HepG2 (cell line): ENCODE measurements around the gene DGKD. TPM values are rescaled to one million over a fixed set of nuclear protein-coding genes. Genes with fewer than 3 reads are reported as not detected.

ENCODE experiments used
- ATAC-seq: fragments of 200-7000 bp; cut with Tn5 transposase; 3 replicates; pipeline ENCODE4 v1.9.1; 2020; ENCODE audit warnings: mild to moderate bottlenecking, moderate library complexity
- BruUV-seq: library from RNA; stranded (reverse); fragments of 400-500 nt; replicated peaks from 2 replicates; lab custom pipeline; 2021; lab: Mats Ljungman, UMichigan
- CTCF ChIA-PET: fragments of 300-600 bp; formaldehyde crosslinking; extraction: SDS; loops from one replicate; lab custom pipeline; 2021; ENCODE audit warnings: low total read pairs, inconsistent platforms, low intra/inter-chr PET ratio; lab: Yijun Ruan, JAX
- POLR2A ChIA-PET: fragments of 350-600 bp; sonication (Branson Sonifier 250); formaldehyde crosslinking; loops from one replicate; lab custom pipeline; 2020; ENCODE audit warnings: antibody characterized with exemption, inconsistent platforms; lab: Yijun Ruan, JAX
- DNase-seq: peaks from one replicate; pipeline ENCODE4 v3.0.0-alpha.2; 2015; ENCODE audit warnings: low spot score
- FAIRE-seq: peaks from 3 replicates; lab custom pipeline; 2011; peaks lifted over from hg19 to GRCh38; lab: Jason Lieb, UNC
- H2AFZ ChIP-seq: one replicate; pipeline ENCODE4 v1.6.1; 2011; ENCODE audit warnings: low read length, inconsistent platforms
- H3K27ac ChIP-seq: fragments of 300-600 bp; 3 replicates; pipeline ENCODE4 v1.8.0; 2011; ENCODE audit warnings: mixed run types, mild to moderate bottlenecking, mixed read lengths, low read length, inconsistent platforms; ENCODE audit not compliant: insufficient read depth; ENCODE audit errors: extremely low read length
- H3K27me3 ChIP-seq, 2 experiments: fragments of 200-600 bp in 1 of 2; 2 replicates in 1 of 2; 3 replicates in 1 of 2; pipeline versions ENCODE4 v1.6.0 to v1.8.0; 2011; ENCODE audit warnings: low read length in 2 of 2, mild to moderate bottlenecking in 2 of 2, moderate library complexity in 2 of 2, inconsistent platforms in 1 of 2; ENCODE audit not compliant: insufficient read depth in 2 of 2, control insufficient read depth in 1 of 2
- H3K36me3 ChIP-seq, 2 experiments: fragments of 200-600 bp in 1 of 2; replicated peaks in 1 of 2; 2 replicates in 1 of 2; 3 replicates in 1 of 2; pipeline versions ENCODE4 v1.5.1 to v1.8.0; 2011; ENCODE audit warnings: low read length in 2 of 2, inconsistent platforms in 1 of 2; ENCODE audit not compliant: insufficient read depth in 2 of 2, control insufficient read depth in 1 of 2
- H3K4me1 ChIP-seq: 2 replicates; pipeline ENCODE4 v1.5.1; 2012; ENCODE audit warnings: low read length, inconsistent platforms; ENCODE audit not compliant: insufficient read depth
- H3K4me2 ChIP-seq: 2 replicates; pipeline ENCODE4 v1.6.0; 2011; ENCODE audit warnings: low read depth, low read length, inconsistent platforms
- H3K4me3 ChIP-seq, 3 experiments: fragments of 200-600 bp in 1 of 3; sonication (generic), shearing (Covaris generic) in 1 of 3; replicated peaks in 1 of 3; 2 replicates each; pipeline ENCODE4 v1.5.1; 2011 to 2016; ENCODE audit warnings: low read length in 3 of 3, inconsistent platforms in 2 of 3, low read depth in 2 of 3, mild to moderate bottlenecking in 2 of 3, control low read depth in 1 of 3, mixed read lengths in 1 of 3; ENCODE audit not compliant: insufficient read depth in 1 of 3
- H3K79me2 ChIP-seq: one replicate; pipeline ENCODE4 v1.6.1; 2011; ENCODE audit warnings: low read length, inconsistent platforms; ENCODE audit not compliant: insufficient read depth
- H3K9ac ChIP-seq: 2 replicates; pipeline ENCODE4 v1.6.0; 2011; ENCODE audit warnings: mild to moderate bottlenecking, low read depth, low read length, inconsistent platforms; ENCODE audit not compliant: insufficient read depth
- H3K9me3 ChIP-seq: 2 replicates; pipeline ENCODE4 v1.5.1; 2012; ENCODE audit warnings: mild to moderate bottlenecking, low read length
- H4K20me1 ChIP-seq: 2 replicates; pipeline ENCODE4 v1.6.0; 2011; ENCODE audit warnings: inconsistent platforms, mild to moderate bottlenecking, low read length, moderate library complexity; ENCODE audit not compliant: insufficient read depth
- ARNT ChIP-seq: fragments of 450-650 bp; IDR thresholded peaks from 2 replicates; pipeline ENCODE4 v1.6.1; 2017
- ATRX ChIP-seq: sonication (generic); formaldehyde crosslinking; IDR thresholded peaks from 2 replicates; pipeline ENCODE4 v1.4.0; 2020; ENCODE audit warnings: missing genetic modification reagents, borderline replicate concordance
- MAFG ChIP-seq: sonication (generic); formaldehyde crosslinking; IDR thresholded peaks from 2 replicates; pipeline ENCODE4 v1.5.1; 2020; ENCODE audit warnings: mild to moderate bottlenecking, missing genetic modification reagents
- RXRA ChIP-seq: sonication (generic); formaldehyde crosslinking; IDR thresholded peaks from 2 replicates; pipeline ENCODE4 v1.5.1; 2020; ENCODE audit warnings: missing genetic modification reagents
- STAT5B ChIP-seq: sonication (generic); formaldehyde crosslinking; IDR thresholded peaks from 2 replicates; pipeline ENCODE4 v1.4.0; 2020; ENCODE audit warnings: missing genetic modification reagents
- TBL1XR1 ChIP-seq: fragments of 150-350 bp; IDR thresholded peaks from 2 replicates; pipeline ENCODE4 v1.6.1; 2014; ENCODE audit warnings: borderline replicate concordance, low read length; ENCODE audit not compliant: partially characterized antibody
- ZC3H13 ChIP-seq: sonication (generic); formaldehyde crosslinking; IDR thresholded peaks from 2 replicates; pipeline ENCODE4 v1.8.1; 2023; ENCODE audit warnings: mild to moderate bottlenecking, missing genetic modification reagents, moderate library complexity
- ZNF256 ChIP-seq: sonication (generic); formaldehyde crosslinking; conservative IDR thresholded peaks from 2 replicates; pipeline ENCODE4 v1.4.0; 2020; ENCODE audit warnings: missing genetic modification reagents
- ZNF792 ChIP-seq: IDR thresholded peaks from 2 replicates; pipeline ENCODE4 v1.6.1; 2016
- ZNF891 ChIP-seq: sonication (generic); formaldehyde crosslinking; IDR thresholded peaks from 2 replicates; pipeline ENCODE4 v1.5.0; 2020; ENCODE audit warnings: mild to moderate bottlenecking, missing genetic modification reagents
- WGBS: methylation state at CpG from one replicate; pipeline ENCODE4 v1.1.6; 2017; ENCODE audit warnings: low lambda C conversion rate; 5-methylcytosine and 5-hydroxymethylcytosine counted together
- in situ Hi-C: cut with HindIII; loops from 2 replicates; pipeline ENCODE4 v1.10.0; 2017; ENCODE audit warnings: low pct_unique_long_range_greater_than_20kb; ENCODE audit not compliant: extremely low pct_ligation_motif_present
- intact Hi-C: fragments of 100-400 bp; cut with micrococcal nuclease; formaldehyde crosslinking; loops from one replicate; pipeline ENCODE4 v1.10.0; 2022; ENCODE audit not compliant: unreplicated experiment
- polyA plus RNA-seq, 8 experiments: library from polyadenylated mRNA; depleted of rRNA in 3 of 8; stranded (reverse) in 7 of 8; unstranded in 1 of 8; fragments of >200 nt; fragmentation: Illumina TruSeq in 4 of 8; extraction: Trizol in 4 of 8; gene quantifications; 2 replicates each; pipeline versions ENCODE4 v1.2.1 to v1.2.3, GENCODE V29; 2011 to 2016; ENCODE audit warnings: low read depth in 4 of 8, missing spikeins in 1 of 8, mixed read lengths in 1 of 8; ENCODE audit not compliant: insufficient read depth in 1 of 8
- total RNA-seq, 5 experiments: library from RNA; depleted of rRNA; stranded (reverse); fragments of >200 nt; fragmentation: Illumina TruSeq; extraction: Trizol; gene quantifications; 2 replicates each; pipeline ENCODE4 v1.2.3, GENCODE V29; 2016; ENCODE audit warnings: low read depth in 1 of 5
- TF ChIP-seq, protein P1 (sequence below): sonication (generic); formaldehyde crosslinking; IDR thresholded peaks from 2 replicates; pipeline ENCODE4 v1.8.1; 2023; ENCODE audit warnings: mild to moderate bottlenecking, missing genetic modification reagents
- TF ChIP-seq, protein P2 (sequence below): sonication (generic); formaldehyde crosslinking; IDR thresholded peaks from 2 replicates; pipeline ENCODE4 v1.4.0; 2020; ENCODE audit warnings: missing genetic modification reagents

DGKD gene
- total and polyA plus RNA-seq, 2 of the 13 experiments (the other 11 are each of a cell fraction or from before 2014, with no cell fraction given) = 24.5 to 33.2 TPM

- peaks cover 21% of the 10 kb centered on the region for H3K9me3 ChIP-seq
- BruUV-seq = no TSS peak
- H3K36me3 ChIP-seq = peaks cover 0 to 14% of the 10 kb centered on the region in 2 experiments; a peak in 3 of 5 replicates
- no peak overlapping the region for H3K27ac ChIP-seq
- DNase-seq (no peak), FAIRE-seq (no peak), ATAC-seq (peak; percentile 27; the same call in 2 of the 3 replicates)
- no peak overlapping the region for H3K4me3 ChIP-seq
- no peaks in the 10 kb centered on the region for H3K27me3 ChIP-seq
- no peak overlapping the region for H2AFZ ChIP-seq
- peaks cover 3% of the 10 kb centered on the region; the same call in 1 of the 2 replicates for H3K4me1 ChIP-seq
- H3K4me2 ChIP-seq = no peak overlapping the region
- H3K9ac ChIP-seq = no peak overlapping the region
- WGBS = 93% methylated on average over 9 of the region's 9 CpGs
- TF ChIP-seq, protein P1, sequence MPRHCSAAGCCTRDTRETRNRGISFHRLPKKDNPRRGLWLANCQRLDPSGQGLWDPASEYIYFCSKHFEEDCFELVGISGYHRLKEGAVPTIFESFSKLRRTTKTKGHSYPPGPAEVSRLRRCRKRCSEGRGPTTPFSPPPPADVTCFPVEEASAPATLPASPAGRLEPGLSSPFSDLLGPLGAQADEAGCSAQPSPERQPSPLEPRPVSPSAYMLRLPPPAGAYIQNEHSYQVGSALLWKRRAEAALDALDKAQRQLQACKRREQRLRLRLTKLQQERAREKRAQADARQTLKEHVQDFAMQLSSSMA (CRISPR knock-in tag) = no peak
- TF ChIP-seq ZNF792 (CRISPR knock-in tag) (no peak), ZNF256 (CRISPR knock-in tag) (no peak)
- intact Hi-C loops (no loop called here), in situ Hi-C loops (no loop called here)
- no peaks in the 10 kb centered on the region for H4K20me1 ChIP-seq
- ChIA-PET CTCF (no interaction called here), POLR2A (no interaction called here)
- H3K79me2 ChIP-seq = peaks cover 13% of the 10 kb centered on the region
These were observed 54.3 kb downstream of the DGKD start for GRCh38 chr2:233408366-233409285.

GRCh38 chr2:233409286-233409991 is 55.1 kb downstream of the DGKD start:
- peaks cover 11% of the 10 kb centered on the region; the same call in 1 of the 2 replicates for H3K4me1 ChIP-seq
- no peaks in the 10 kb centered on the region for H3K27me3 ChIP-seq
- in situ Hi-C loops = no loop called here
- ATAC-seq (peak; percentile 65), DNase-seq (no peak), FAIRE-seq (no peak)
- CTCF ChIA-PET = no interaction called here
- H3K4me2 ChIP-seq = no peak overlapping the region
- peaks cover 21% of the 10 kb centered on the region for H3K9me3 ChIP-seq
- H3K4me3 ChIP-seq = no peak overlapping the region
- H3K27ac ChIP-seq = no peak overlapping the region
- 75% methylated on average over 6 of the region's 6 CpGs for WGBS
- POLR2A ChIA-PET = interaction anchor here (0.7 kb wide), 1 partner anchor 8 kb away, joined by 3 read pairs; no protein-coding TSS in a partner anchor
- intact Hi-C loops = no loop called here
- H3K79me2 ChIP-seq = peaks cover 13% of the 10 kb centered on the region
- H2AFZ ChIP-seq = no peak overlapping the region
- H3K36me3 ChIP-seq = peaks cover 0 to 15% of the 10 kb centered on the region in 2 experiments; a peak in 3 of 5 replicates
- no TSS peak for BruUV-seq
- no peak overlapping the region for H3K9ac ChIP-seq
- H4K20me1 ChIP-seq = no peaks in the 10 kb centered on the region
- no peak for TF ChIP-seq ZC3H13 (CRISPR knock-in tag)
- TF ChIP-seq STAT5B (CRISPR knock-in tag) = no peak
- no peak for TF ChIP-seq ARNT
- no peak for TF ChIP-seq RXRA (CRISPR knock-in tag)
- no peak for TF ChIP-seq ATRX
- no peak for TF ChIP-seq ZNF891 (CRISPR knock-in tag)
- no peak for TF ChIP-seq TBL1XR1
- TF ChIP-seq, protein P2, sequence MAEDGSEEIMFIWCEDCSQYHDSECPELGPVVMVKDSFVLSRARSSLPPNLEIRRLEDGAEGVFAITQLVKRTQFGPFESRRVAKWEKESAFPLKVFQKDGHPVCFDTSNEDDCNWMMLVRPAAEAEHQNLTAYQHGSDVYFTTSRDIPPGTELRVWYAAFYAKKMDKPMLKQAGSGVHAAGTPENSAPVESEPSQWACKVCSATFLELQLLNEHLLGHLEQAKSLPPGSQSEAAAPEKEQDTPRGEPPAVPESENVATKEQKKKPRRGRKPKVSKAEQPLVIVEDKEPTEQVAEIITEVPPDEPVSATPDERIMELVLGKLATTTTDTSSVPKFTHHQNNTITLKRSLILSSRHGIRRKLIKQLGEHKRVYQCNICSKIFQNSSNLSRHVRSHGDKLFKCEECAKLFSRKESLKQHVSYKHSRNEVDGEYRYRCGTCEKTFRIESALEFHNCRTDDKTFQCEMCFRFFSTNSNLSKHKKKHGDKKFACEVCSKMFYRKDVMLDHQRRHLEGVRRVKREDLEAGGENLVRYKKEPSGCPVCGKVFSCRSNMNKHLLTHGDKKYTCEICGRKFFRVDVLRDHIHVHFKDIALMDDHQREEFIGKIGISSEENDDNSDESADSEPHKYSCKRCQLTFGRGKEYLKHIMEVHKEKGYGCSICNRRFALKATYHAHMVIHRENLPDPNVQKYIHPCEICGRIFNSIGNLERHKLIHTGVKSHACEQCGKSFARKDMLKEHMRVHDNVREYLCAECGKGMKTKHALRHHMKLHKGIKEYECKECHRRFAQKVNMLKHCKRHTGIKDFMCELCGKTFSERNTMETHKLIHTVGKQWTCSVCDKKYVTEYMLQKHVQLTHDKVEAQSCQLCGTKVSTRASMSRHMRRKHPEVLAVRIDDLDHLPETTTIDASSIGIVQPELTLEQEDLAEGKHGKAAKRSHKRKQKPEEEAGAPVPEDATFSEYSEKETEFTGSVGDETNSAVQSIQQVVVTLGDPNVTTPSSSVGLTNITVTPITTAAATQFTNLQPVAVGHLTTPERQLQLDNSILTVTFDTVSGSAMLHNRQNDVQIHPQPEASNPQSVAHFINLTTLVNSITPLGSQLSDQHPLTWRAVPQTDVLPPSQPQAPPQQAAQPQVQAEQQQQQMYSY (CRISPR knock-in tag) = no peak
- TF ChIP-seq MAFG (CRISPR knock-in tag) = no peak
